HG03378 (cell line): Measurements from ENCODE around the gene CCT7.
A peak's percentile ranks its signal among the peaks of the same experiment; 100 is the strongest.

ENCODE experiments used
- ATAC-seq: cut with Tn5 transposase; IDR thresholded peaks from one replicate; pipeline ENCODE4 v1.9.1; 2021; ENCODE audit warnings: mild to moderate bottlenecking, moderate library complexity; ENCODE audit not compliant: unreplicated experiment

CCT7 gene

GRCh38 chr2:73292316-73292905 is 58.3 kb downstream of the CCT7 start:
- ATAC-seq: no peak

GRCh38 chr2:73292906-73293533 is 58.9 kb downstream of the CCT7 start:
- ATAC-seq: no peak

DNA sequence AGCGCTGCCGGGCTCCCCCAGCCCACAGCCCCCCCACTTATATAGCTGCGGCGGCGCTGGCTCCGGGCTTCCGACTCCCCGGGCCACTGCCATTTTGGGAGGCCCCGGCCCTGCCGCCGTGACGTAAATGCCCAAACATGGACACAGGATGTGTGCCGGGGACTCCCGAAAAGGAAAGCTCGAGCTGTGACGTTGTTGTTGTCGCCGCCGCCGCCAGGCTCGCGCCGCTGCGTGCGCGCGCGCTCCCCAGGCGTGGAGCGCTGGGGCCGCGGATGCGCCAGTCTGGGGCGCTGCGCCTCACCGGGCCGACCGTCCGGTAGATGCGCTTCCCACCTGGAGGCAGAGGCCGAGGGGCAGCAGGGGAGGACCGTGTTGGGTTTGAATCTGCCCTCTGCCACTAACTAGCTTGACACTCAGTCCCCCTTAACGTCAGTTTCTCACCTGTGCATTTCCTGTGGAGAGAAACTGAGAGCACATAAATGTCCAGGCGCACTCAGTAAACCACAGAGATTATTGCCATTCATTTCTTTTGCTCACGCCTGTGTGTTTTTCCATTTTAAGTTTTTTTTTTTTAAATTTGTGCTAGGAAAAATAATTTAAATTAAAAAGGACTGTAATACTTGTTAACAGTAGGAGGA is 59.5 kb downstream of the CCT7 start, which contains the start of gene EGR4:
TSS of gene EGR4 (minus strand) at position 15 of the 638 bp plus-strand sequence. CDS start 231 bp downstream, outside the sequence.
- ATAC-seq: peak; percentile 91

GRCh38 chr2:73294239-73294638 is 60.1 kb downstream of the CCT7 start:
- no peak for ATAC-seq

- ATAC-seq: no peak
These were observed 61.8 kb downstream of the CCT7 start for GRCh38 chr2:73295751-73296400.

DNA sequence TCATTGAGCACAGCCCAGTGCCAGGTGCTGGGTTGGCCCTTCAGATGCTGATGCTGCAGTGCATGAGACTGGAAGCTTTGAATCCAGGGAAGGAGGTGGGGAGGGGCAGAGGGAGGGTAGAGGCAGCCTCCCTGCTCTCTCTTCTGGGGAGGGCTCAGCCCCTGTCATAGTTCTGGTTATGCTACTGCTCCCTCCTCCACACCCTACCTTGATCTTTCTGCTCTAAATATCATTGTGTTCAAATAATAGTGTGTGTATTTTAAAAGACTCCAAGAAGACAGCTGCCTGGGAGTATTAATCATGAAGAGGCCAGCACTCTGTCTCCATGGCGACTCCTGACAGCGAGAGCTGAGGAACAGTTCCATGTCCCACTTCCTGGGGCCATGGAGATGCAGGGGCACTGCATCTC is 63.0 kb downstream of the CCT7 start:
- ATAC-seq: no peak

GRCh38 chr2:73297586-73297985 is 63.5 kb downstream of the CCT7 start:
- no peak for ATAC-seq

DNA sequence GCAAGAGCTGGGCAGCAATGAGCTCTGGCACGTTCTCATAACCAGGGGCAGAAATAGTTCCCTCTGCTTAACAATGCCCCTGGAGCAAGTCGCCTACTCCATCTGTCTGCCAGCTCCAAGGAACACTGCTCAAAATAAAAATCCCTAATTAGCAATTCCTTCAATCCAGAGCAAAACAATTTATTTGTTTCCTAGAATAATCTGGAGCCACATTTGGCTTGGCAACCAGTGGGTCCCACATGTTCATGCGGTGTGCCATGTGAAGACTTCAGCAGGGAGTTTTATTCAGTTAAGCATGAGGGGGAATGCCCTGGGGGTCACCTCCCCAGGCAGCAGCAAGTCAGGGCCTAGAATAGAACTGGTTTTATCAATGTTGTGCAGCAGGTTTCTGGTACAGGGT is 66.8 kb downstream of the CCT7 start:
- ATAC-seq: no peak

DNA sequence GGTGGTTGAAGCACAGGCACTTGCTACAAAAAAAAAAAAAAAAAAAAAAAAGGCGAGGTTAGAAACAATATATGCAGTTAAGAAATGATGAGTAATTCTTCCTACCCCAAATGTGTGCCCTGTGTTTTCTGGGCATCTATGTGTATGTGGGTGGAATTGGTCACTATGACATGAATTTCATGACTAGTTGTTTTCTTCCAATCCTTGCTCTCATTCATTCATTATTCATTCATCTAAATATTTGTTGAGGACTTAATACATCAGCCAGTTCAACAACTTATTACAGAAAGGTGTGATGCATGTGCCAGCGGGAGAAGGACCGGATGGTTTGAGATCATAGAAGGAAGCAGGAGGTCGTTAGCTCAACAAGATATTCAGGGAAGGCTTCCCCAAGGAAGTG is 67.5 kb downstream of the CCT7 start:
- ATAC-seq: no peak
